H1 (cell line): Measurements from ENCODE around the gene AGRP. TPM values are rescaled to one million over a fixed set of nuclear protein-coding genes. Genes with fewer than 3 reads are reported as not detected.

ENCODE experiments used
- BACH1 ChIP-seq: IDR thresholded peaks from 2 replicates; pipeline ENCODE4 v1.6.1; 2012; ENCODE audit warnings: low read length, improper control_type of control experiment
- KDM1A ChIP-seq: fragments of 200-600, 300-600 bp; sonication (generic); IDR thresholded peaks from 2 replicates; pipeline ENCODE4 v1.7.1; 2016; ENCODE audit warnings: mild to moderate bottlenecking, low read length, borderline replicate concordance
- PHF8 ChIP-seq: fragments of 200-600 bp; sonication (generic); conservative IDR thresholded peaks from 2 replicates; pipeline ENCODE4 v1.7.1; 2012; ENCODE audit warnings: low read depth, mild to moderate bottlenecking, inconsistent platforms, low read length, moderate library complexity
- TAF1 ChIP-seq: IDR thresholded peaks from 2 replicates; pipeline ENCODE4 v1.6.1; 2011; ENCODE audit warnings: mild to moderate bottlenecking, low read depth, low read length
- polyA plus RNA-seq, 7 experiments: library from polyadenylated mRNA; depleted of rRNA in 3 of 7; stranded (reverse) in 5 of 7; unstranded in 2 of 7; fragments of >200 nt in 5 of 7; fragments of 200-250 nt in 2 of 7; gene quantifications; 1 replicate in 5 of 7; 2 replicates in 1 of 7; 4 replicates in 1 of 7; pipeline versions ENCODE4 v1.2.1 to v1.2.3, GENCODE V29; 2011 to 2013; ENCODE audit warnings: missing spikeins in 2 of 7, mixed read lengths in 2 of 7
- total RNA-seq: library from RNA; stranded (reverse); fragmentation: NEBNext Ultra II Directional; extraction: Animal tissue kit (Norgen Biotek cat#: 25700); gene quantifications from 2 replicates; pipeline ENCODE4 v1.2.1, GENCODE V29; 2021
- TF ChIP-seq, protein P1 (sequence below): fragments of 300-600 bp; sonication (generic); IDR thresholded peaks from 2 replicates; pipeline ENCODE4 v1.7.1; 2012; ENCODE audit warnings: low read length, moderate library complexity, mild to moderate bottlenecking, inconsistent platforms; ENCODE audit not compliant: insufficient replicate concordance

AGRP gene
- total and polyA plus RNA-seq, 2 of the 8 experiments (the other 6 are each of a cell fraction or from before 2014, with no cell fraction given), result not detected

DNA sequence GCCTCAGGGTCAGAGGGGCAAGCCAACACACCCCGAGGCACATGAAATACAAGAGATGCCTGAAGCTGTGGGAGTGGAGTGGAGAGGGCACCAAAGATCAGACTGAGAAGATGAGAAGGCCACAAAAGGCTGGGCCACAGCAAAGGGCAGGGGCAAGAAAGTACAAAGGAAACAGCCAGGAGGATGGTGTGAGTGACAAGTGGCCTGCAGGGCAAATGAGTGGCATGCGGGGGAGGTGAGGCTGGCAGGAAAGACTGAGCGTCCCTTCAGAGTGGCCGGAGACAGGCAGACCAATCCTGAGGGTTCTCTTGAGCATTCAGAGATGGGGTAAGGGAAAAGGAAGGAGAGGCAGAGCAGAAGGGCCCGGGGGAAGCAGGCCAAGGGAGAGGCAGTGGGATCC is 29.2 kb downstream of the AGRP start (continued):
- TF ChIP-seq, protein P1, sequence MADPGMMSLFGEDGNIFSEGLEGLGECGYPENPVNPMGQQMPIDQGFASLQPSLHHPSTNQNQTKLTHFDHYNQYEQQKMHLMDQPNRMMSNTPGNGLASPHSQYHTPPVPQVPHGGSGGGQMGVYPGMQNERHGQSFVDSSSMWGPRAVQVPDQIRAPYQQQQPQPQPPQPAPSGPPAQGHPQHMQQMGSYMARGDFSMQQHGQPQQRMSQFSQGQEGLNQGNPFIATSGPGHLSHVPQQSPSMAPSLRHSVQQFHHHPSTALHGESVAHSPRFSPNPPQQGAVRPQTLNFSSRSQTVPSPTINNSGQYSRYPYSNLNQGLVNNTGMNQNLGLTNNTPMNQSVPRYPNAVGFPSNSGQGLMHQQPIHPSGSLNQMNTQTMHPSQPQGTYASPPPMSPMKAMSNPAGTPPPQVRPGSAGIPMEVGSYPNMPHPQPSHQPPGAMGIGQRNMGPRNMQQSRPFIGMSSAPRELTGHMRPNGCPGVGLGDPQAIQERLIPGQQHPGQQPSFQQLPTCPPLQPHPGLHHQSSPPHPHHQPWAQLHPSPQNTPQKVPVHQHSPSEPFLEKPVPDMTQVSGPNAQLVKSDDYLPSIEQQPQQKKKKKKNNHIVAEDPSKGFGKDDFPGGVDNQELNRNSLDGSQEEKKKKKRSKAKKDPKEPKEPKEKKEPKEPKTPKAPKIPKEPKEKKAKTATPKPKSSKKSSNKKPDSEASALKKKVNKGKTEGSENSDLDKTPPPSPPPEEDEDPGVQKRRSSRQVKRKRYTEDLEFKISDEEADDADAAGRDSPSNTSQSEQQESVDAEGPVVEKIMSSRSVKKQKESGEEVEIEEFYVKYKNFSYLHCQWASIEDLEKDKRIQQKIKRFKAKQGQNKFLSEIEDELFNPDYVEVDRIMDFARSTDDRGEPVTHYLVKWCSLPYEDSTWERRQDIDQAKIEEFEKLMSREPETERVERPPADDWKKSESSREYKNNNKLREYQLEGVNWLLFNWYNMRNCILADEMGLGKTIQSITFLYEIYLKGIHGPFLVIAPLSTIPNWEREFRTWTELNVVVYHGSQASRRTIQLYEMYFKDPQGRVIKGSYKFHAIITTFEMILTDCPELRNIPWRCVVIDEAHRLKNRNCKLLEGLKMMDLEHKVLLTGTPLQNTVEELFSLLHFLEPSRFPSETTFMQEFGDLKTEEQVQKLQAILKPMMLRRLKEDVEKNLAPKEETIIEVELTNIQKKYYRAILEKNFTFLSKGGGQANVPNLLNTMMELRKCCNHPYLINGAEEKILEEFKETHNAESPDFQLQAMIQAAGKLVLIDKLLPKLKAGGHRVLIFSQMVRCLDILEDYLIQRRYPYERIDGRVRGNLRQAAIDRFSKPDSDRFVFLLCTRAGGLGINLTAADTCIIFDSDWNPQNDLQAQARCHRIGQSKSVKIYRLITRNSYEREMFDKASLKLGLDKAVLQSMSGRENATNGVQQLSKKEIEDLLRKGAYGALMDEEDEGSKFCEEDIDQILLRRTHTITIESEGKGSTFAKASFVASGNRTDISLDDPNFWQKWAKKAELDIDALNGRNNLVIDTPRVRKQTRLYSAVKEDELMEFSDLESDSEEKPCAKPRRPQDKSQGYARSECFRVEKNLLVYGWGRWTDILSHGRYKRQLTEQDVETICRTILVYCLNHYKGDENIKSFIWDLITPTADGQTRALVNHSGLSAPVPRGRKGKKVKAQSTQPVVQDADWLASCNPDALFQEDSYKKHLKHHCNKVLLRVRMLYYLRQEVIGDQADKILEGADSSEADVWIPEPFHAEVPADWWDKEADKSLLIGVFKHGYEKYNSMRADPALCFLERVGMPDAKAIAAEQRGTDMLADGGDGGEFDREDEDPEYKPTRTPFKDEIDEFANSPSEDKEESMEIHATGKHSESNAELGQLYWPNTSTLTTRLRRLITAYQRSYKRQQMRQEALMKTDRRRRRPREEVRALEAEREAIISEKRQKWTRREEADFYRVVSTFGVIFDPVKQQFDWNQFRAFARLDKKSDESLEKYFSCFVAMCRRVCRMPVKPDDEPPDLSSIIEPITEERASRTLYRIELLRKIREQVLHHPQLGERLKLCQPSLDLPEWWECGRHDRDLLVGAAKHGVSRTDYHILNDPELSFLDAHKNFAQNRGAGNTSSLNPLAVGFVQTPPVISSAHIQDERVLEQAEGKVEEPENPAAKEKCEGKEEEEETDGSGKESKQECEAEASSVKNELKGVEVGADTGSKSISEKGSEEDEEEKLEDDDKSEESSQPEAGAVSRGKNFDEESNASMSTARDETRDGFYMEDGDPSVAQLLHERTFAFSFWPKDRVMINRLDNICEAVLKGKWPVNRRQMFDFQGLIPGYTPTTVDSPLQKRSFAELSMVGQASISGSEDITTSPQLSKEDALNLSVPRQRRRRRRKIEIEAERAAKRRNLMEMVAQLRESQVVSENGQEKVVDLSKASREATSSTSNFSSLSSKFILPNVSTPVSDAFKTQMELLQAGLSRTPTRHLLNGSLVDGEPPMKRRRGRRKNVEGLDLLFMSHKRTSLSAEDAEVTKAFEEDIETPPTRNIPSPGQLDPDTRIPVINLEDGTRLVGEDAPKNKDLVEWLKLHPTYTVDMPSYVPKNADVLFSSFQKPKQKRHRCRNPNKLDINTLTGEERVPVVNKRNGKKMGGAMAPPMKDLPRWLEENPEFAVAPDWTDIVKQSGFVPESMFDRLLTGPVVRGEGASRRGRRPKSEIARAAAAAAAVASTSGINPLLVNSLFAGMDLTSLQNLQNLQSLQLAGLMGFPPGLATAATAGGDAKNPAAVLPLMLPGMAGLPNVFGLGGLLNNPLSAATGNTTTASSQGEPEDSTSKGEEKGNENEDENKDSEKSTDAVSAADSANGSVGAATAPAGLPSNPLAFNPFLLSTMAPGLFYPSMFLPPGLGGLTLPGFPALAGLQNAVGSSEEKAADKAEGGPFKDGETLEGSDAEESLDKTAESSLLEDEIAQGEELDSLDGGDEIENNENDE, result no peak
- no peak for TF ChIP-seq KDM1A
- no peak for TF ChIP-seq PHF8
- no peak for TF ChIP-seq TAF1
- no peak for TF ChIP-seq BACH1
